Measurements from ENCODE around the gene MAJIN. TPM values are rescaled to one million over a fixed set of nuclear protein-coding genes. Genes with fewer than 3 reads are reported as not detected.

The MAJIN gene
- total and polyA plus RNA-seq, 7 donors: 0.25 TPM; not detected in 6

DNA sequence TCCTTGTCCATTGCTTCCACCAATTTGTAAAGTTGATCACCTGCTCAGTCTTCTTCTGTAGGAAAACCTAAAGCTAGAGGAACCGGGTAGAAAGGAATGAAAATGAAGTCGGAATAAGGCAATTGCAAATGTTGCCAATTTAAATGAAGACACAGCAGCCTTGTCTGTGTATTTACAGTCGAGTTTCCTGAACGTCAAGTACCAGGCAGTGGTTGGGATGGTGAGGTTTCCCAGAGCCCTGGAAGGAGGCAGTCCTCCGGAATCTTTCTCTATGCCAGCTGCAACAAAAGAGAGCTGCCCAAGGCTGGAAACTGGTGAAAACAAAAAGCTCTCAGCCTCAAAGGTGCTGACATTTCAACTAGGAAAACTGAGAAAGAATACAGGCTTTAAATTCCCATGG, 17.7 kb downstream of the MAJIN start:
- WGBS, 2 donors: 61 to 65% methylated on average over 5 of the region's 5 CpGs
- no peaks in the 10 kb centered on the region for H3K36me3 ChIP-seq
- no peaks in the 10 kb centered on the region for H3K9me3 ChIP-seq
- DNase-seq: no peak
- H3K27me3 ChIP-seq: no peaks in the 10 kb centered on the region
- peak overlapping the region in 3 of 4 donors; percentile 43 to 47 (median 47) for H3K27ac ChIP-seq
- intact Hi-C loops (cut with DNase I): loop anchor here (5.0 kb wide), 1 partner anchor 43 kb away; the partner anchor contains the start of gene BATF2
- TF ChIP-seq, protein P1, sequence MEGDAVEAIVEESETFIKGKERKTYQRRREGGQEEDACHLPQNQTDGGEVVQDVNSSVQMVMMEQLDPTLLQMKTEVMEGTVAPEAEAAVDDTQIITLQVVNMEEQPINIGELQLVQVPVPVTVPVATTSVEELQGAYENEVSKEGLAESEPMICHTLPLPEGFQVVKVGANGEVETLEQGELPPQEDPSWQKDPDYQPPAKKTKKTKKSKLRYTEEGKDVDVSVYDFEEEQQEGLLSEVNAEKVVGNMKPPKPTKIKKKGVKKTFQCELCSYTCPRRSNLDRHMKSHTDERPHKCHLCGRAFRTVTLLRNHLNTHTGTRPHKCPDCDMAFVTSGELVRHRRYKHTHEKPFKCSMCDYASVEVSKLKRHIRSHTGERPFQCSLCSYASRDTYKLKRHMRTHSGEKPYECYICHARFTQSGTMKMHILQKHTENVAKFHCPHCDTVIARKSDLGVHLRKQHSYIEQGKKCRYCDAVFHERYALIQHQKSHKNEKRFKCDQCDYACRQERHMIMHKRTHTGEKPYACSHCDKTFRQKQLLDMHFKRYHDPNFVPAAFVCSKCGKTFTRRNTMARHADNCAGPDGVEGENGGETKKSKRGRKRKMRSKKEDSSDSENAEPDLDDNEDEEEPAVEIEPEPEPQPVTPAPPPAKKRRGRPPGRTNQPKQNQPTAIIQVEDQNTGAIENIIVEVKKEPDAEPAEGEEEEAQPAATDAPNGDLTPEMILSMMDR (IDR thresholded peaks at IDR 0.05): no peak
- no peak for TF ChIP-seq POLR2A (IDR thresholded peaks at IDR 0.05)
- TF ChIP-seq POLR2AphosphoS5 (IDR thresholded peaks at IDR 0.05): peak in 2 of 4 donors; percentile 48 to 63
- TF ChIP-seq EP300 (IDR thresholded peaks at IDR 0.05): no peak
- no peak overlapping the region for H3K4me3 ChIP-seq
- peaks cover 0 to 16% (median 8%) of the 10 kb centered on the region in 4 donors for H3K4me1 ChIP-seq

DNA sequence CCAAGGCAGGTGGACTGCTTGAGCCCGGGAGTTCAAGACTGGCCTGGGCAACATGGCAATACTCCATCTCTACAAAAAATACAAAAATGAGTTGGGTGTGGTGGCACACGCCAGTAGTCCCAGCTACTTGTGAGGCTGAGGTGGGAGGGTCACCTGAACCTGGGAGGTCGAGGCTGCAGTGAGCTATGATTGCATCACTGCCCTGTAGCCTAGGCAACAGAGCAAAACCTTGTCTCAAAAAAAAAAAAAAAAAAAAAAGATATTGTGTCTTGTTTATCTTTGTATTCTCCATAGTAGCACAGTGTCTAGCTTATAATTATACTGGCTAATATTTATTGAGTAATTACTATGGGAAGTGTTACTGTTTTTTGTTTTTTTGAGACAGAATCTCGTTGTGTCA, 20.4 kb downstream of the MAJIN start:
- Histone ChIP-seq H3K27me3 (no peaks in the 10 kb centered on the region), H3K4me3 (no peak overlapping the region), H3K27ac (no peak overlapping the region), H3K4me1 (peaks cover 0 to 16% (median 8%) of the 10 kb centered on the region in 4 donors), H3K9me3 (no peaks in the 10 kb centered on the region), H3K36me3 (no peaks in the 10 kb centered on the region)
- 64 to 78% methylated on average over 4 of the region's 4 CpGs for WGBS, 2 donors
- no peak for TF ChIP-seq POLR2A (IDR thresholded peaks at IDR 0.05)
- TF ChIP-seq, protein P1 (IDR thresholded peaks at IDR 0.05): no peak
- no peak for TF ChIP-seq EP300 (IDR thresholded peaks at IDR 0.05)
- TF ChIP-seq POLR2AphosphoS5 (IDR thresholded peaks at IDR 0.05): no peak
- intact Hi-C loops (cut with DNase I): loop anchor here (5.0 kb wide), 1 partner anchor 46 kb away; the partner anchor contains the start of gene BATF2
- no peak for DNase-seq

DNA sequence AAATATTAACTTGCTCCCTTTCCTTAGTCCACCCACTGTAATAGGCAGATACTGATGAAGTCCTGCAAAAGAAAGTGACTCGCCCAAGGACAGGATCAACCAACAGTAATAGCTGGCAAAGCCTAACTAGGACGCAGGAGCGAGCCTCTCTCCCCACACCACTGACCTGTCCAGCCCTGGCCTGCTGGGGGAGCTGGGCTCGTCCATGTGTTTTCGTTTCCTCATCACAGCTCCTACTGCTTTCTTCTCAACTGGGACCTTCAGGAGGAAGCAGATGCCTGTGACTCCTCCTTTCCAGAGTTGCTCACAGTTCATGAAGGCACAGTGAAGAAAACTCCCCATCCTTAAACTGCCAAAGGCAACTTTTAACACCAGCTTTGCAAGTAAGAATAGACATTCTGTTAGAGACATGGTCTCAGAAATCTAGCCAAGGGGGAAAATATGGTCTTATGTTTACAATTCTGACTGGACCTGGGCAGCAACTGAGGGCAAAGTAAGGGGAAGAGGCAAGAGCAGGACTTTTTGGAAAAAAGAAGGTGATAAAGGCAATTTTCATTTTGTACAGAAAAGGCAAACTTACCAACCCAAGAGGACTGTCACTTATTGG, 24.6 kb downstream of the MAJIN start:
- H3K4me3 ChIP-seq: no peak overlapping the region
- H3K27ac ChIP-seq: no peak overlapping the region
- intact Hi-C loops (cut with DNase I): no loop called here
- no peak for DNase-seq
- no peaks in the 10 kb centered on the region for H3K36me3 ChIP-seq
- H3K4me1 ChIP-seq: no peaks in the 10 kb centered on the region
- H3K27me3 ChIP-seq: no peaks in the 10 kb centered on the region
- TF ChIP-seq EP300 (IDR thresholded peaks at IDR 0.05) (no peak), POLR2A (IDR thresholded peaks at IDR 0.05) (no peak), POLR2AphosphoS5 (IDR thresholded peaks at IDR 0.05) (no peak)
- TF ChIP-seq, protein P1 (IDR thresholded peaks at IDR 0.05): no peak
- 67 to 73% methylated on average over 5 of the region's 5 CpGs for WGBS, 2 donors
- H3K9me3 ChIP-seq: no peaks in the 10 kb centered on the region

DNA sequence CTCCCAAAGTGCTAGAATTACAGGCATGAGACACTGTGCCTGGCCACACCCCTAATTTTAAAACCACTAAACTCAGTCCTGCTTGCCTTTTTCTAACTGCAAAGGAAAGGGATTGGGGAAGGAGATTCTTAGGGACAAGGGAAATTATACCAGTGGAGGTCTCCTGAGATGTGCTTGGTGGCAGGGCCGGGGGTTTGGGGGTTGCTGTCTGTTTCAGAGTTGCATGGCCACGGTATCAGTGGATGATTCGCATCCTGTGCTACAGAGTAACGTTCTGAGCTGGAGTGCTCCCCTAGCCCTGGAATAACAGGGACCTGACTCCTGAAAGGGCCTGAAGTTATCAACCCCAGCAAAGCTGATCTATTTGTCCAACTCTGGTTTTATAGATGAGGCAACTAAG, 35.4 kb downstream of the MAJIN start:
- intact Hi-C loops (cut with DNase I): no loop called here
- H3K27me3 ChIP-seq: no peaks in the 10 kb centered on the region
- peaks cover 6 to 37% (median 26%) of the 10 kb centered on the region in 4 donors for H3K36me3 ChIP-seq
- DNase-seq: no peak
- 85 to 87% methylated on average over 4 of the region's 4 CpGs for WGBS, 2 donors
- no peaks in the 10 kb centered on the region for H3K9me3 ChIP-seq
- H3K27ac ChIP-seq: no peak overlapping the region
- no peak overlapping the region for H3K4me3 ChIP-seq
- TF ChIP-seq EP300 (IDR thresholded peaks at IDR 0.05) (no peak), POLR2A (IDR thresholded peaks at IDR 0.05) (no peak), POLR2AphosphoS5 (IDR thresholded peaks at IDR 0.05) (no peak)
- TF ChIP-seq, protein P1 (IDR thresholded peaks at IDR 0.05): no peak
- peaks cover 0 to 9% (median 0%) of the 10 kb centered on the region in 4 donors for H3K4me1 ChIP-seq
